HG03565 (cell line): Measurements from ENCODE around the gene MAN1C1.
"Not testable (repeated sequence)": the region's sequence is repeated elsewhere in the genome, so short reads cannot be mapped to it uniquely, and the experiment has no call there.

ENCODE experiments used
- ATAC-seq: cut with Tn5 transposase; IDR thresholded peaks from one replicate; pipeline ENCODE4 v1.9.1; 2021; ENCODE audit warnings: mild to moderate bottlenecking, moderate library complexity; ENCODE audit not compliant: unreplicated experiment

The MAN1C1 gene

DNA sequence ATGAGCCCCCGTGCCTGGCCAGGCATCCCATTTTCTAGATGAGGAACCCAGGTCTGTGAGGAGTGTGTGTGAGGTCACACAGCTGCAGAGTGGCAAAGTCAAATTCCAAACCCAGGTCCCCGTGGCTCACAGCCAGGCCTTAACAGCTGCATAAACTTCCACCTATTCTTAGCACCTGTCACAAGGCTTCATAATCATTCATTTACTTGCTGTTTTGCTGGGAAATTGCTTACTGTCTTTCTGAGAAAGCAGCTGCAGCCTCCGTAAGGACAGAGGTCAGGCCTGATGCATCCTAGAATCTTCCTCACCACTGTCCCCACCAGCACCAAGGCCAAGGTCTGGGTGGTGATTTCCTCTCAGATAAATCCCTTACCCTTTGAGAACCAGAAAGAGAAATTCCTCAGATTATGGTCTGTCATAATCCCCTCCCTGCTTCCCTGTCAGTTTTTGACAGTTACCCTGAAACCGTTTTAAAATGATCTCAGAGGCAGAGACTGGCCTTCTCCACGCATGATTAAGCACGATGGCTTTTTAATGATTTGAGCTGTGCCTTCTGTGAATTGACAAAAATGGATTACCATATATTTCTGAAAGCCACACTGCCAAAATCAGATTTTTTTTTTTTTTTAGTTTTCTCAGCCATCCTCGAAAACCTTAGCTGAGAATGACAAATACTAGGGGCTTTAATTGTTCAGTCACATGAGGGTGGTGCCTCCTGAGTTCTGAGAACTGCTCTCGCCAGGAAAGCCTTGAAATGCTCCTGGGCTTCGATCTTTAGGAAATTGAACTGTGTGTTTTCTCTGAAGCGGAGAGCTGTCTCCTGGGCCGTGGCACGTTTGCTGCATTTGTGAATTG, 113.4 kb downstream of the MAN1C1 start:
- ATAC-seq = no peak

DNA sequence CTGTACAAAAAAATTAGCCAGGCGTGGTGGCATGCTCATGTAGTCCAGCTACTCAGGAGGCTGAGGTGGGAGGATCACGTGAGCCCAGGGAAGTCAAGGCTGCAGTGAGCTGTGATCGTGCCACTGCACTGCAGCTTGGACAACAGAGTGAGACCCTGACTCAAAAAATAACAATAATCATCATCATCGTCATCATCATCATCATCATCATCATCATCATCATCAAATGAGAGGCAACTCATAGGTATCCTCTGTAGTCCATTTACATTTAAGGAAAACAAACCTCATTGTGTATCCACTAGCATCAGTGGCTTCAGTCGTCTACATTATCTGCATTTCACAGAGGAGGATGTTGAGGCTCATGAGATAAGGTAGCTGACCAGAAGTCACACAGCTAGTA, 114.6 kb downstream of the MAN1C1 start:
- no peak for ATAC-seq

DNA sequence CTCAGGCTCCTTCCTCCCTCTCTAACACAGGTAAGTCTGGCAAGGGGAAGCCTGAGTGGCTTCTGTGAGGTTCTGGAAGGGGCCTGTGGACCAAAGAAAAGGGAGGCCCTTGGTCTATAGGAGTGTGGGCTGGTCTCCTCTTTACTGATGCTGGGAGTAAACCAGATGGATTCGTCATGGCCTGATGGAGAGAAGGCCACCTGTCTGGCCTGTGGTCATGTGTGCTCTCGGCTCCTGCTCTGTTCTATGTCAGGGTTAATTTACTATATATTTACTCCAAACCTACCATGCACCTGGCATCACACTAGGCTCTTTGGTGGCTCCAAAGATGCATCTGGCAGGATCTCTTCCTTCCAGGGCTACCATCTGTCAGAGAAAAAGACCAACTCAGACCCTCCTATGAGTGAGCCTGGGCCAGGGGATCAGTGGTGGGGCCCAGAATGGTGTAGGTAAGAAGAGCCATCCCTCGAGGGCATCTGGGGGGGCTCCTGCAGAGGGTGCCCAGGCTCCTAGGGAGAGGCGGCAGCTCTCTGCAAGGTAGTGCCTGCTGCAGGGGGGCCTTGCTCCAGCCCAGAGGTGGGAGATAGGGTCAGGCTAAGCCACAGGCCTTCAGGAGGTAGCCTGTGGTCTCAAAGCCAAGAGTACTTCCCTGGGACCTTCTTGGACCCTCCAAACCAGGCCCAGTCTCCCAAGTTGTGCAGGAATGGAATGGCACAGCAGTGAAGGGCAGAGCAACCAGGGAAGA, 115.2 kb downstream of the MAN1C1 start:
- no peak for ATAC-seq

DNA sequence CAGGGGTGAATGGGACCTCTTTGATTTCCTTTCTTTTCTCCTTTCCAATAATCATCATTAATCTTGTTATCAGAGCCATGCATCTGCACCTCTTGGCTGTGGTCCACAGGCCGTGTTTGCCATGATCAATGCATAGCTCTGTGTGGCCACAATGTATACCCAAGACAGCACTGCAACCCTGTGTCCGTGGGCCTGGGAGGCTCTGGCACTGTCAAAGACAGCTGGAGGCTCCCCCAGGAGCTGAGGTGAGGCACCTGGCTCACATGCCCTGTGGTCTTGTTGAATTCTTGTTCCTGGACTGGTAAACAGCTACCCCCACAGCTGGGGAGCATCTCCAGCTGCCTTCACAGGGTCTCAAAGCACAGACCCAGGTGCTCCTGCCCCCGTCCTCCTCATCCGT, 116.2 kb downstream of the MAN1C1 start:
- ATAC-seq = no peak

DNA sequence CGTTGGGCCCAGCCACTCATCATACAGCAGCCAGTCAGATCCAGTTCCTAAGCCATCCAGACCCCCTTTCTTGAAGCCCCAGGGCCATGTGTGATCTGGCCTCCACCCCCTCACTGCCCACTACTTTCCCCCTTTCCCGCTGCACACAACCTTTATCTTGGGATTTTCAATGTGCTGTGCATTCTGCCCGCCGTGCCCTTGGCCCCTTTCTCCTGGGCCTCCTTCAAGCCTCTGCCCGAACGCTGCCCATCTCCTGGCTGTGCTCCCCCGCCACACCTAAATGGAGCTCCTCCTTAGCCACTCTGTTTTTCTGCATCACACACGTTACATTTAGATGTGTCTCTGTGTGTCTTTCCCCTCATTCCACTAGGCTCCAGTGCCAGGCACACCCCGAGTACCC, 116.7 kb downstream of the MAN1C1 start:
- ATAC-seq = no peak

DNA sequence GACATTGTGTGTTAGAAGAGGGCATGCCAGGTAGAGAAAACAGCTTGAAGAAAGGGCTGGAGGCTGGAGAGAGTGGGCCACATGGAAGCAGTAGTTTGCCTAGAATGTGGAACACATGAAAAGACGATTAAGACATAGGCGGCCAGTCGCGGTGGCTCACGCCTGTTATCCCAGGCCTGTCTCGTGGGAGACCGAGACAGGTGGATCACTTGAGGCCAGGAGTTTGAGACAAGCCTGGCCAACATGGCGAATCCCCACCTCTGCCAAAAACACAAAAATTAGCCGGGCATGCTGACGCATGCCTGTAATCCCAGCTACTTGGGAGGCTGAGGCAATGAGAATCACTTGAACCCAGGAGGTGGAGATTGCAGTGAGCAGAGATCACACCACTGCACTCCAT, 118.4 kb downstream of the MAN1C1 start:
- not testable (repeated sequence) for ATAC-seq

DNA sequence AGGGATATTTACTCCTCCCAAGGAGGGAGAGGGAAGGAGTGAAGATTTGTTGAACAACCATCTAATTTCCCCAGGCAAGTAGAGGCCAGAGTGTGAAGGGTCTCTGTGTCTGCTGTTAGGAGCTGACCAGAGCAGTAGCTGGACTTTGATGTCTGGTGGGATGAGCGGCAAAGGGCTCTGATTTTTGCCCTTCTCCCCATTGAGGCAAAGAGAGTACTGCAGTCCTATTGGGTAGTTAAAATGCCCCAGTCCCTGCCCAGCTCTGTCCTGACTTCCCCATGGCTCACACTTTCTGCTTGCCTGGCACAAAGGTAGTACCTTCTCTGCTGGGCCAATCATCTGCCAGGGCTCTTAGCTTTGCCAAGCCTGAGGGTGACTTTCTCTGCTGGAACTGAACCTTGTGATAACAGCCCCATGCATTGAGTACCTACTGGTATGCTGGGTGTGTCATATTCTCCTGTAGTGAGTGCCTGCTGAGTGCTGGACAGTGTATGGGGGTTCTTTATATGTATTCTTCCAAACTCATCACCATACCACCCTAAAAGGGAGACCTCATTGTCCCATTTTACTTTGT, 119.5 kb downstream of the MAN1C1 start:
- ATAC-seq = no peak

DNA sequence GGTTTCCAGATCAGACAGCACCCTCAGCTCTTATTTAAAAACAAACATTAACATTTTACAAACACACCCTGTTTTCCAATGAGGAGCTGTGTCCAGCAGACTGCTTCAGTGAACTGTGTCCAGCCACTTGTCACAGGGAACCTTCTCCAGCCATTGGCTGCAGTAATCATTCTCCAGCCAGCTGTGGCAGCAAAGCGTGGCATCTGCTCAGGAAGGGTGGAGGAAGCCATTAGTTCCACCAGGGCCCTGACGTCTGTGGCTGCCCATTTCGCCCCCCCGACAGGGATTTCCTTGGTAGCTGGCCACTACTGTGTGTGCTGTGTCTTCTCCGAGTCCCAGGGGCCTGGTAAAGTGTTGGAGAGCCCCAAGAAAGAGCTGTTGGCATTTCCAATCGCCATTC, 120.5 kb downstream of the MAN1C1 start:
- ATAC-seq = no peak

DNA sequence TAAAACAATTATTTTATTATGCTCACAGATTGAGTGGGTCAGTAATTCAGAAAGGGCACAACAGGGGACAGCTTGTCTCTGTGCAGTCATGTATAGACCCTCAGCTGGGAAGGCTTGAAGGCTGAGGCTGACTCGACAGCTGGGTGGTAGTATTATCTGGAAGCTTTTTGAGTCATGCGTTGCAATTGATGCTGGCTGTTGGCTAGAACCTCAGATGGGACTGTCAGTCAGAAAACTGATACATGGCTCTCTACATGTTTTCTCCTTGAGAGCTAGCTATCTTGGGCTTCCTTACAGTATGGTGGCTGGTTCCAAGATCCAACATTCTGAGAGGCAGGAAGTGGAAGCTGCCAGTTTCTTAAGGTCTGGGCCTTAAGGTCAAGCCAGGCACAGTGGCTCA, 121.9 kb downstream of the MAN1C1 start:
- no peak for ATAC-seq

DNA sequence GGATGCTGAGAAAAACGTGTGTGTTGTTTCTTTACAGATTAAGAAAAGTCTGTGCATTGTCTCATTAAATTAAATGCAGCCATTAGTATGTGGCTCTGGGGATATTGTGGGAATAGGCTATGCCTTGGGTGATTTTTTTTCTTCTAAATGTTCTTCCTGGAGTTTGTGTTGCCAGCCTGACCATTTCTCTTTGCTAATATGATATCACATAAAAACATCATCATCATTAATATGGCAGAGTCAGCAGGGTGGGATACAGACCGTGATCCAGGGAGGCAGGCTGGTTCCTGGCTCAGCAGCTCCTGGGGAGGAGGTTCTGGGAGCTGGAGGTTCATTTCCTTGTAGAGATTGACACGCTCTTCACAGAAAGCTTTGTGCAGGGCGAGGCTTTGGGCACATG, 122.8 kb downstream of the MAN1C1 start:
- no peak for ATAC-seq

DNA sequence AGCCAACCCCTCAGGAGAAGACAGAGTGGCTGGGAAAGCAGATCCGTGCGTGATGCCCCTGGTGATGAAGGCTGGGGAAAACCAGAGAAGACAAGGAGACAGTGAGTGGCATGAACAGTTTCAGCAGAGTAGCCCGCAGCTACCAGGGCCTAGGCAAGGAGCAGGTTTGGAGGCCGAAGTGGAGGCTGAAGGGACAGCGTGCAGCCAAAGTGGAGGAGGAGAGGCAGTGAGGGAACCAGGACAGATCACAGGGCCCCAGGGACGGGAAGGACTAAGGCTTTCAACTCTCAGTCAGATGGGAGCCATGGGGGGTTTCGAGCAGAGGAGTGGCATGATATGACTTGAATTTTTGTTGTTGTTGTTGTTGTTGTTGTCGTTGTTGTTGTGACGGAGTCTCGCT, 123.5 kb downstream of the MAN1C1 start:
- no peak for ATAC-seq

DNA sequence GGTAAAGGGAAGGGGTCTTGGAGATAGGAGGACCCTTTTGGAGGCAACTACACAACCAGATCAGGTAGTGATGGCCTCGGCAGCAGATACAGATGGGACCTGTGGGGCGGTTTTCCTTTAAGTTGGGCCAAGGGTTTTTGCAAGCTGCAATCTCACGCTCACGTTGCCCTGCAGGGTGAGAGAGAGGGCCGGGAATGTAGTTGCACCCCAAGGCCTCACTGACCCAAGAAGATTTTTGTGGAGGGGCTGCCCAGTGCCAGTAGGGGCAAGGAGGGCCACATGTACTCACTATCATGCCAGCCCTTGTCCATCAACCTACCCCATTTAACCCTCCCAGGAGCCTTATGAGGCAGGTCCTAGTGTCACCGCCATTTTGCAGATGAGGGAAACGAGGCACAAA, 125.7 kb downstream of the MAN1C1 start:
- no peak for ATAC-seq

DNA sequence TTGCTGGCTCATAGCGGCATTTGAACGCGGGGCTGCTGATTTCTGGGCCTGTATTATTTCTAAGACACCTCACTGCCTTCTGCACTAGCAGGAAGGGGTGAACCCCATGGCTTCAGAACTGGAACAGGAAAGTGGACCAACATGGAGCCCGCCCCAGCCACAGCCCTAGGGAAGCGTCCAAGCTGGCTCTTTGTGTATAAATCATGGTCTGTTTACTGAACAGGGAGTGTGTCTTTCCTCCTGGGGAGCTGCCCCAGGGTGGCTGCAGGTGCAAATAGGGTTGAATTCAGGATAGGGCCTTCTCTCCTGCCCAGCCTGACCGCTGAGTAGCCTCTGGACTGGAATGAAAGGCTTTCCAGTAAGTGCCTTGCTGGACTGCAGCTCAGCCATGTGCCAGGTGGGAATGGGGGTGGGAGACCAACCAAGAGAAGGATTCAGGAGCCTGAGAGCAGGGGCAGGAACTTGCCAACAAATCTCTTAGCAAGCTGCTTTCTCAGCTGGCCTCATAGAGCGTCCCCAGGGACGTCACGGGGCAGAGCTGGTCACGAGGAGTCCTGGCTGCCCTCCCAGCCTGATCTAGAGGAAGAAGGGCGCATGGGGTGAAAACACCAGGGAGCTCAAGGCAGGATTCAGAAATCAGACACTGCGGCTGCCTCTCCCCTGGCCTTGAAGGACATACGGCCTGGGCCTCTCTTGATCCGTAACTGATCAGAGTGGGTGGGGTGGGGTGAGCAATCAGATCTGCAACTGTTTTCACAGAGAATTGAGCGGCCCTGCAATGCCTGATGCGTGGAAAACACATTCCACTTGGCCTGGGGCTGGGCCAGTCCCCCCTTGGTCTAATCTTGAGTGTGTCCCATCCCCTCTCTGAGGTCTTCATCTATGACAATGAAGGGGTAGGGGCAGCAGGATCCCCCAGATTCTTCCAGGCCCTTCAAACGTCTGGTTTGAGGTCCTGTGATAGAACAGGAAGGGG, 126.9 kb downstream of the MAN1C1 start:
- no peak for ATAC-seq

DNA sequence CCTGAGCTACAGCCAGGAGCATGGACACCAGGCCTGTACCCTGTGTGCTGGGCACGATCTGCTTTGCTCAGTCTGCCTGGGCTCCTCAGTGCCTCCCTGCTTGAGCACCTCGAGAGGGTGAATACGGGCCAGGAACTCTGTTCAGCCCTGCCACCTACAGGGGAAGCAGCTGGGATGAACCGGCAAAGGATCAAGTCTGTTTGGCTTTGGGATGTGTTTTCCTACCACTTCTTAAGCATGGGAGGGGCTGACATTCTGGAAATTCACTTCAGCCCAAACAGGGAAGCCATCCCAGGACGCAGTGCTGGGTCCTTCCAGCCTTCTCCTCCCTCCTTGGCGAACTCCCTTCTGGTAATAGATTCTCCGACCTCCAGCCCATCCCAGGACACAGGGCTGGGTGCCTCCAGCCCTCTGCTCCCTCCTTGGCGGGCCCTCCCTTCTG, 127.6 kb downstream of the MAN1C1 start:
- no peak for ATAC-seq

DNA sequence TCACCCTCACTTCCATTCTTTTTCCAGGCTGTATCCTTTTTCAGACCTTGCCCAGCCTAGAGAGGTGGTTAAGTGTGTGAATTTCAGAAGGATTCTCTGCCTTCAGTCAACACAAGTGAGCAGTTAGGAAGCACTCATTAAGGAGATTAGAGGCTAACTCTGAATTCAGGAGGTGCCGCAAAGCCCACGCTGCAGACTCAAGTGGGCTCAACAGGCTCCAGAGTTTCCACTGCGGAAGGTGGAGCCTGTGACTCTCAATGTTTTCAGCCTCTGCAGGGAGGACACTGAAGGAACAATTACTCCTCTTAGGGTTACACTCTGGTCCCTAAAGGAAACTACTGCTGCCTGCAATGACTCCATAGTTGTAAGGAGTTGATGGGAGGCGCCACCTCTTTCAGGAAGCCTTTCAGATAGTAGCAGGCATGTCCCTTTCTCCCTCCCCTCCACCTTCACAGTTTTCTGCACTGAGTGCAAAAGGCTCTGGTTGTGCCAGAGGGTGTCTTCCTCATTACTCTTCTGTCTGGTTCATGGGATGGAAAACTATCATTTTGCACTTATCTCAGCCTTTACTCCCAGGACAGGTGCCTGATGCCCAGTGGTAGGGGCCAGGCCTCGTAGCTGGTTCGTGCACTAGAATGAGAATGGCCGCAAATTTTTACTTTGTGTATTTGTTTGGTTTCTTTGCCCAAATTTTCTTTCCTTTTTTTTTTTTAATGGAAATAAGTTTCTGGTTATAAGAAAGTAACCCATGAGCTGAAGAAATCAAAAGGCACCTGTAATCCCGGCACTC, 128.2 kb downstream of the MAN1C1 start:
- ATAC-seq = no peak

DNA sequence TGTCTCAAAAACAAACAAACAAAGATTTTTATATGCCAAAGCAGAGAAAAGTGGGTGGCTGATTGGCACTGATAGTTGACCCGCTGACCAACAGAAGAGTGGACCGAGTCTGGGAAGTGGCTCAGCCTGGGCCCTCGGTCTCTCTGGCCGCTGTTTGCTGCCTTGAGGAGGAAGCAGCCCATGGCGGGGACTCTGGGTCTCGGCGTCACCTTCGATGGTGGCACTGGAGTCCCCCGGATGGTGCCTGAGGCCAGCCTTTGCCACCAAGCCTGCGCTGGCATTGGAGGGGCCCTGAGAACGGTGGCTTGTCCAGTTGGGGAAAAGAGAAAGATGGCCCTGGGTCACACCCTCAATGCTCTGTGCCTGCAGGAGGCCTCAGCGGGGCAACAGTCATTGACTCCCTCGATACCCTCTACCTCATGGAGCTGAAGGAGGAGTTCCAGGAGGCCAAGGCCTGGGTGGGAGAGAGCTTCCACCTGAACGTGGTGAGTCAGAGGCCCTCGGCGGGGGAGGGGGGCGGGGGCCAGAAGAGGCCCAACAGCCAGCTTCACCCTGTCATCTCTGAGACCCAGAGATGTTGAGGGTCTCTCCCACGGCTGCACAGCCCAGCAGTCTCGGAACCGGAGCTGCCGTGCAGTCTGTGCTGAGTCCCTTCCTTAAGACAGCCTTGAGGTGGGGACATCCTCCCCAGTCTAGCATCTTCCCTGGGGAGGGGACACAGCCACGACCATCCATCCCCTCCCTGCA, 129.9 kb downstream of the MAN1C1 start:
- no peak for ATAC-seq

DNA sequence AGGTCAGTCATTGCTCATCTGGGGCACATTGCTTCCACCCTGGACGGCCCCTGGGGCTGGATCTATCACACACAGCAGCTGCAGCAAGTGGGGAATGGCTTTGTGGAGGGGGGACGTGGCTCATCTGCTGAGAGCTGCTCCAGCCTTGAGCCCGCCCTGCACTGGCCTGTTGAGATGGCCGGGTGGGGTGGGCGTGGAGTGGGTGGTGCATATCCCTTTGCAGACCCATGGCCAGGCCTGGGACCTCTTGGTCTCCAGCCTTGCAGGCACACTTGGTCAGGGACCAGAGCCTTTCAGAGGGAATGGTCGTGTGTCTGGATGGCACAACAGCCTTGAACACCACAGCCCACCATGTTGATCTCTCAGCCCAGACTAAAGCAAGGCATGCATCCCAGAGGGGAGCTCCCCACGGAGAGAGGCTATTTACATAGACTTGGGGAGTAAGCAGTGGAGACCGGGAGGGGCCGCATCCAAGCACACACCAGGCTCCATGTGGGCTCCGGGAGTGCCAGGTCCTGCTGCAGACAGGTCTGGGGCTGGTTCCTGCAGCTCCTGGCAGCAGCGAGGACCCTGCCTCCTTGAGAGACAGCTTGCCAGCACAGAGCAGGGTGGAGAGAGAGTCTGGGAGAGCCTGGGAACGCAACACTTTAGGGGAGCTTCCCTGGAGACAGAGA, 130.6 kb downstream of the MAN1C1 start:
- no peak for ATAC-seq

DNA sequence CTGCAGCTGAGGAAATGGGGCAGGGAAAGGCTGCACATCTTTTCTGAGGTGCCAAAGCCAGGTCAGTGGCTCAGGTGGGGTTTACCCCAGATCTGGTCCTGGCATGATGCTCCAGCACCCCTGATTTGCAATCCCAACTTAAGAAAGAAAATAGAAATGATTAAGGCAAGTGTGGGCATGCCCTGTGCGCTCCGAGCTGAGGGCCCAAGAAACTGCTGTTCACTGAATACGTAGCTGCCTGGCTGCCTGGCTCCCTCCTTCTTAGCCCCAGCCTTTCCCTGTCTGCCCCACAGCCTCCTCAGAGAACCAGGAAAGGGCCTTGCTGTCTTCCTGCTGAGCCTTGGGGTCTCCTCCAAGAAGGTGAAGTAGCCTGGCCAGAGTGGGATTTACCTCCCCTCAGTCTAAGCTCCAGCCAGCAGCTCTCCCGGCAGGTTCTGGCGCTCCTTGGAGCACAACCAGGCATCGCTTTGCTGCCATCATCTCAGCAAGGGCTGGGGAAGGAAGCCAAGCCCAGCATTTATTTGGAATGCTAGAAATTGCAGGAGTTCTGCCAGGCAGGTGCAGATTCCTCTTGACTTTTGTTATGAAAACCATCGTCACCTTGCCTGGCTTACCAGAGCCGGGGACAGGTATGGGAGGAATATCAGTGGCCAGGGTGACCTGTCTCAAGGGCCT, 132.1 kb downstream of the MAN1C1 start:
- no peak for ATAC-seq
